Measurements from ENCODE around the gene DOK1.

DNA sequence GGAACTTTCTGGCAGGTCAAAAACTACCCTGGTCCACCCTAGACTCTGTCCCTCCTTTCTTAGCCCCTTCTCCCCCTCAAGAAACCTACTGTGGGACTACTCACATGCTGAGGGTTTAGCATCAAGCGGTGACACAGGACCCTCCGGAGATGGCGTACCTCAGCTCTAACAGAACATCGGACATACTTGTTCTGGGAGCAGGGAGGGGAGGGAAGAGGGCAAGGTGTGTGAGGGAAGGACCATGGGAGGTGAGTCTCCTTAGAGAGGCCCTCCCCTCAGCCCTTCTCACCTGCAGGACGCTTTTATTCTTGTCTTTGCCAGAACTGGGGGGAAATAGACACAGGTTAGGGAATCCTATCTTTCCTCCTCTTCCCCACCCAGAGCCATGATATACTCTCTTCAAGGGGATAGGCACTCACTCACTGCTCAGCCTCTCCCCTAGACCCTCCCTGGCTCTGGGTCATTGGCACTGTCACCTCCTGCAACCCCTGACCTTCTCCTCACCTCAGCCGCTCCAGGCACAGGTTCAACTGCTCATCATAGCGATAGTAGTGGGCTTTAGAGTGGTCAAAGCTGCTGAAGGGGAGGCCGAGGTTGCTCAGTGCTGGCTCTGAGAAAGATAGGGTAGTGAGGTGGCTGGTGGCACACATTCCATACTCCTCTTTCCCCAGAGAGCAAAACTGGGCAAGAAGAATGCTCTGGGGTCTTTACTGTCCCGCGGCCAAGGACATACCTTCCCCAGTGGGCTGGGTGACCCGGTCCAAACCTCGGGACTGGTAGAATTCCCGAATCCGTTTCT is 48.9 kb upstream of the DOK1 start:
- TF ChIP-seq CTCF (IDR thresholded peaks at IDR 0.05; ENCODE audit: low read length) (no peak), EZH2 (IDR thresholded peaks at IDR 0.05; ENCODE audit: borderline replicate concordance, low read length) (no peak)

All from OCI-LY1 (cell line).